ENCODE data around the gene DOK6. TPM values are rescaled to one million over a fixed set of nuclear protein-coding genes. Genes with fewer than 3 reads are reported as not detected.

Gene DOK6
- total and polyA plus RNA-seq, 2 experiments from 2014 or later = 0.29 to 0.42 TPM

DNA sequence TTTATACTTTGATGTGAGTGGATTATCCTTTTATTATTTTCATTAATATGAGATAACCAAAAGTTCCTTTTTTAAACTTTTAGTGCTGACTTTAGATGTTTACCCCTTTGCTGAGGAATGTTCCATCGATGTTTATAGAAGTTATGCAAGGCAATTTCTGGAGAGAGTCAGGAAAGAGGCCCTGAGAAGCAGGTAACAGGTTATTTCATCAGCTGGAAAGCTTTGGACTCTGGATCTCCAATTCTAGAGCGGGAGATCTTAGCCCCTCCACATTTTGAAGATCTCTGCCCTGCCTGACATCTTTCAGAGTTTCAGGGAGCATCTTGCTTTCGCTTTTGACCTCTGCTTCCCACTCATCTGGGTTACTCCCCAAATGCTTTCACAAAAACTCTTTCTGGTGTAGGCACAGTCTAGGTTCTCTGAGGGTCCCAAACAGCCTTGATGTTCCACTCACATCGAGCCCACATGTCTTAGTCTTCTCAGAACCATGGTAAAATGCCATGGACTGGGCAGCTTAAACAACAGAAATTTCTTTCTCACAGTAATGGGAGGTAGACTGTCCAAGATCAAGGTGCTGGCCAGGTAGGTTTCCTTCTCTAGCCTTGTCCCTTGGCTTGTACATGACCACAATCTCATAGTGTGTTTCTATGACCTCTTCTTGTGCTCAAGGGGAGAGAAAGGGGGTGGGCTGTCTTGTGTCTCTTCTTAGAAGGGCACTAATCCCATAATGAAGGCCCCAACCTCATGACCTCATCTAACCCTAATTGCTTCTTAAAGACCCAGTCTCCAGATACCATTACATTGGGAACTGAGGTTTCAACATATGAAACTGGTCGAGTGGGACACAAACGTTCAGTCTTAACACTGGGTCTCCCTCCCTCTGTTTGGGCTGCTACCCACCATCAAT, 87.1 kb downstream of the DOK6 start:
- Histone ChIP-seq H3K27ac (ENCODE audit: low read depth) (no peak overlapping the region), H2AFZ (no peak overlapping the region), H3K27me3 (ENCODE audit: insufficient read depth) (no peaks in the 10 kb centered on the region), H4K20me1 (replicated peaks; ENCODE audit: insufficient read depth) (no peaks in the 10 kb centered on the region), H3K4me3 (no peak overlapping the region), H3K79me2 (replicated peaks; ENCODE audit: insufficient read depth) (no peaks in the 10 kb centered on the region), H3K4me1 (ENCODE audit: insufficient read depth) (no peaks in the 10 kb centered on the region), H3K9me2 (ENCODE audit: insufficient read depth) (no peaks in the 10 kb centered on the region), H3F3A (replicated peaks; ENCODE audit: low read depth) (no peaks in the 10 kb centered on the region), H3K36me3 (ENCODE audit: insufficient read depth) (no peaks in the 10 kb centered on the region), H3K4me2 (no peak overlapping the region)
- Mint-ChIP-seq H3K9me3 (no peaks in the 10 kb centered on the region; the same call in 2 of the 3 replicates), H3K4me1 (peaks cover 7% of the 10 kb centered on the region; the same call in 2 of the 3 replicates), H3K36me3 (ENCODE audit: low read depth) (no peaks in the 10 kb centered on the region), H3K27me3 (ENCODE audit: insufficient read depth, low read depth, poor library complexity) (no peaks in the 10 kb centered on the region), H3K4me3 (no peak overlapping the region), H3K27ac (no peak overlapping the region)
- no peak for ATAC-seq
- no peak for DNase-seq (ENCODE audit: low spot score)
- TF ChIP-seq ZNF331 (CRISPR knock-in tag; IDR thresholded peaks at IDR 0.05; ENCODE audit: low read depth) (no peak), CREB1 (CRISPR knock-in tag; IDR thresholded peaks at IDR 0.05; ENCODE audit: low read depth) (no peak), STAT1 (IDR thresholded peaks at IDR 0.05; ENCODE audit: unreplicated experiment) (no peak), EZH2 (IDR thresholded peaks at IDR 0.05; ENCODE audit: low read depth, unreplicated experiment) (no peak), JUNB (IDR thresholded peaks at IDR 0.05; ENCODE audit: unreplicated experiment) (no peak), EZH2phosphoT487 (IDR thresholded peaks at IDR 0.05; ENCODE audit: unreplicated experiment) (no peak), NANOG (IDR thresholded peaks at IDR 0.05; ENCODE audit: borderline replicate concordance) (no peak), POLR2AphosphoS5 (IDR thresholded peaks at IDR 0.05; ENCODE audit: low read depth) (no peak), ZNF114 (CRISPR knock-in tag; IDR thresholded peaks at IDR 0.05) (no peak)
- TF ChIP-seq, protein P1, sequence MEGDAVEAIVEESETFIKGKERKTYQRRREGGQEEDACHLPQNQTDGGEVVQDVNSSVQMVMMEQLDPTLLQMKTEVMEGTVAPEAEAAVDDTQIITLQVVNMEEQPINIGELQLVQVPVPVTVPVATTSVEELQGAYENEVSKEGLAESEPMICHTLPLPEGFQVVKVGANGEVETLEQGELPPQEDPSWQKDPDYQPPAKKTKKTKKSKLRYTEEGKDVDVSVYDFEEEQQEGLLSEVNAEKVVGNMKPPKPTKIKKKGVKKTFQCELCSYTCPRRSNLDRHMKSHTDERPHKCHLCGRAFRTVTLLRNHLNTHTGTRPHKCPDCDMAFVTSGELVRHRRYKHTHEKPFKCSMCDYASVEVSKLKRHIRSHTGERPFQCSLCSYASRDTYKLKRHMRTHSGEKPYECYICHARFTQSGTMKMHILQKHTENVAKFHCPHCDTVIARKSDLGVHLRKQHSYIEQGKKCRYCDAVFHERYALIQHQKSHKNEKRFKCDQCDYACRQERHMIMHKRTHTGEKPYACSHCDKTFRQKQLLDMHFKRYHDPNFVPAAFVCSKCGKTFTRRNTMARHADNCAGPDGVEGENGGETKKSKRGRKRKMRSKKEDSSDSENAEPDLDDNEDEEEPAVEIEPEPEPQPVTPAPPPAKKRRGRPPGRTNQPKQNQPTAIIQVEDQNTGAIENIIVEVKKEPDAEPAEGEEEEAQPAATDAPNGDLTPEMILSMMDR (conservative IDR thresholded peaks at IDR 0.05; ENCODE audit: low read depth in 2 of 2) = no peak
- TF ChIP-seq, protein P2, sequence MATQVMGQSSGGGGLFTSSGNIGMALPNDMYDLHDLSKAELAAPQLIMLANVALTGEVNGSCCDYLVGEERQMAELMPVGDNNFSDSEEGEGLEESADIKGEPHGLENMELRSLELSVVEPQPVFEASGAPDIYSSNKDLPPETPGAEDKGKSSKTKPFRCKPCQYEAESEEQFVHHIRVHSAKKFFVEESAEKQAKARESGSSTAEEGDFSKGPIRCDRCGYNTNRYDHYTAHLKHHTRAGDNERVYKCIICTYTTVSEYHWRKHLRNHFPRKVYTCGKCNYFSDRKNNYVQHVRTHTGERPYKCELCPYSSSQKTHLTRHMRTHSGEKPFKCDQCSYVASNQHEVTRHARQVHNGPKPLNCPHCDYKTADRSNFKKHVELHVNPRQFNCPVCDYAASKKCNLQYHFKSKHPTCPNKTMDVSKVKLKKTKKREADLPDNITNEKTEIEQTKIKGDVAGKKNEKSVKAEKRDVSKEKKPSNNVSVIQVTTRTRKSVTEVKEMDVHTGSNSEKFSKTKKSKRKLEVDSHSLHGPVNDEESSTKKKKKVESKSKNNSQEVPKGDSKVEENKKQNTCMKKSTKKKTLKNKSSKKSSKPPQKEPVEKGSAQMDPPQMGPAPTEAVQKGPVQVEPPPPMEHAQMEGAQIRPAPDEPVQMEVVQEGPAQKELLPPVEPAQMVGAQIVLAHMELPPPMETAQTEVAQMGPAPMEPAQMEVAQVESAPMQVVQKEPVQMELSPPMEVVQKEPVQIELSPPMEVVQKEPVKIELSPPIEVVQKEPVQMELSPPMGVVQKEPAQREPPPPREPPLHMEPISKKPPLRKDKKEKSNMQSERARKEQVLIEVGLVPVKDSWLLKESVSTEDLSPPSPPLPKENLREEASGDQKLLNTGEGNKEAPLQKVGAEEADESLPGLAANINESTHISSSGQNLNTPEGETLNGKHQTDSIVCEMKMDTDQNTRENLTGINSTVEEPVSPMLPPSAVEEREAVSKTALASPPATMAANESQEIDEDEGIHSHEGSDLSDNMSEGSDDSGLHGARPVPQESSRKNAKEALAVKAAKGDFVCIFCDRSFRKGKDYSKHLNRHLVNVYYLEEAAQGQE (IDR thresholded peaks at IDR 0.05; ENCODE audit: unreplicated experiment) = no peak
- TF ChIP-seq, protein P3, sequence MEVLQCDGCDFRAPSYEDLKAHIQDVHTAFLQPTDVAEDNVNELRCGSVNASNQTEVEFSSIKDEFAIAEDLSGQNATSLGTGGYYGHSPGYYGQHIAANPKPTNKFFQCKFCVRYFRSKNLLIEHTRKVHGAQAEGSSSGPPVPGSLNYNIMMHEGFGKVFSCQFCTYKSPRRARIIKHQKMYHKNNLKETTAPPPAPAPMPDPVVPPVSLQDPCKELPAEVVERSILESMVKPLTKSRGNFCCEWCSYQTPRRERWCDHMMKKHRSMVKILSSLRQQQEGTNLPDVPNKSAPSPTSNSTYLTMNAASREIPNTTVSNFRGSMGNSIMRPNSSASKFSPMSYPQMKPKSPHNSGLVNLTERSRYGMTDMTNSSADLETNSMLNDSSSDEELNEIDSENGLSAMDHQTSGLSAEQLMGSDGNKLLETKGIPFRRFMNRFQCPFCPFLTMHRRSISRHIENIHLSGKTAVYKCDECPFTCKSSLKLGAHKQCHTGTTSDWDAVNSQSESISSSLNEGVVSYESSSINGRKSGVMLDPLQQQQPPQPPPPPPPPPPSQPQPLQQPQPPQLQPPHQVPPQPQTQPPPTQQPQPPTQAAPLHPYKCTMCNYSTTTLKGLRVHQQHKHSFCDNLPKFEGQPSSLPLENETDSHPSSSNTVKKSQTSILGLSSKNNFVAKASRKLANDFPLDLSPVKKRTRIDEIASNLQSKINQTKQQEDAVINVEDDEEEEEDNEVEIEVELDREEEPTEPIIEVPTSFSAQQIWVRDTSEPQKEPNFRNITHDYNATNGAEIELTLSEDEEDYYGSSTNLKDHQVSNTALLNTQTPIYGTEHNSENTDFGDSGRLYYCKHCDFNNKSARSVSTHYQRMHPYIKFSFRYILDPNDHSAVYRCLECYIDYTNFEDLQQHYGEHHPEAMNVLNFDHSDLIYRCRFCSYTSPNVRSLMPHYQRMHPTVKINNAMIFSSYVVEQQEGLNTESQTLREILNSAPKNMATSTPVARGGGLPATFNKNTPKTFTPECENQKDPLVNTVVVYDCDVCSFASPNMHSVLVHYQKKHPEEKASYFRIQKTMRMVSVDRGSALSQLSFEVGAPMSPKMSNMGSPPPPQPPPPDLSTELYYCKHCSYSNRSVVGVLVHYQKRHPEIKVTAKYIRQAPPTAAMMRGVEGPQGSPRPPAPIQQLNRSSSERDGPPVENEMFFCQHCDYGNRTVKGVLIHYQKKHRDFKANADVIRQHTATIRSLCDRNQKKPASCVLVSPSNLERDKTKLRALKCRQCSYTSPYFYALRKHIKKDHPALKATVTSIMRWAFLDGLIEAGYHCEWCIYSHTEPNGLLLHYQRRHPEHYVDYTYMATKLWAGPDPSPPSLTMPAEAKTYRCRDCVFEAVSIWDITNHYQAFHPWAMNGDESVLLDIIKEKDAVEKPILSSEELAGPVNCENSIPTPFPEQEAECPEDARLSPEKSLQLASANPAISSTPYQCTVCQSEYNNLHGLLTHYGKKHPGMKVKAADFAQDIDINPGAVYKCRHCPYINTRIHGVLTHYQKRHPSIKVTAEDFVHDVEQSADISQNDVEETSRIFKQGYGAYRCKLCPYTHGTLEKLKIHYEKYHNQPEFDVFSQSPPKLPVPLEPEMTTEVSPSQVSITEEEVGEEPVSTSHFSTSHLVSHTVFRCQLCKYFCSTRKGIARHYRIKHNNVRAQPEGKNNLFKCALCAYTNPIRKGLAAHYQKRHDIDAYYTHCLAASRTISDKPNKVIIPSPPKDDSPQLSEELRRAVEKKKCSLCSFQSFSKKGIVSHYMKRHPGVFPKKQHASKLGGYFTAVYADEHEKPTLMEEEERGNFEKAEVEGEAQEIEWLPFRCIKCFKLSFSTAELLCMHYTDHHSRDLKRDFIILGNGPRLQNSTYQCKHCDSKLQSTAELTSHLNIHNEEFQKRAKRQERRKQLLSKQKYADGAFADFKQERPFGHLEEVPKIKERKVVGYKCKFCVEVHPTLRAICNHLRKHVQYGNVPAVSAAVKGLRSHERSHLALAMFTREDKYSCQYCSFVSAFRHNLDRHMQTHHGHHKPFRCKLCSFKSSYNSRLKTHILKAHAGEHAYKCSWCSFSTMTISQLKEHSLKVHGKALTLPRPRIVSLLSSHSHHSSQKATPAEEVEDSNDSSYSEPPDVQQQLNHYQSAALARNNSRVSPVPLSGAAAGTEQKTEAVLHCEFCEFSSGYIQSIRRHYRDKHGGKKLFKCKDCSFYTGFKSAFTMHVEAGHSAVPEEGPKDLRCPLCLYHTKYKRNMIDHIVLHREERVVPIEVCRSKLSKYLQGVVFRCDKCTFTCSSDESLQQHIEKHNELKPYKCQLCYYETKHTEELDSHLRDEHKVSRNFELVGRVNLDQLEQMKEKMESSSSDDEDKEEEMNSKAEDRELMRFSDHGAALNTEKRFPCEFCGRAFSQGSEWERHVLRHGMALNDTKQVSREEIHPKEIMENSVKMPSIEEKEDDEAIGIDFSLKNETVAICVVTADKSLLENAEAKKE (CRISPR knock-in tag; IDR thresholded peaks at IDR 0.05) = no peak
- TF ChIP-seq, protein P4, sequence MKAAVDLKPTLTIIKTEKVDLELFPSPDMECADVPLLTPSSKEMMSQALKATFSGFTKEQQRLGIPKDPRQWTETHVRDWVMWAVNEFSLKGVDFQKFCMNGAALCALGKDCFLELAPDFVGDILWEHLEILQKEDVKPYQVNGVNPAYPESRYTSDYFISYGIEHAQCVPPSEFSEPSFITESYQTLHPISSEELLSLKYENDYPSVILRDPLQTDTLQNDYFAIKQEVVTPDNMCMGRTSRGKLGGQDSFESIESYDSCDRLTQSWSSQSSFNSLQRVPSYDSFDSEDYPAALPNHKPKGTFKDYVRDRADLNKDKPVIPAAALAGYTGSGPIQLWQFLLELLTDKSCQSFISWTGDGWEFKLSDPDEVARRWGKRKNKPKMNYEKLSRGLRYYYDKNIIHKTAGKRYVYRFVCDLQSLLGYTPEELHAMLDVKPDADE (IDR thresholded peaks at IDR 0.05) = no peak
